DND-41 (cell line): Measurements from ENCODE around the gene ODAD4.

Source experiments
- CTCF ChIP-seq: IDR thresholded peaks from 2 replicates; pipeline ENCODE4 v1.5.1; 2012; ENCODE audit warnings: borderline replicate concordance, low read length, moderate library complexity, mild to moderate bottlenecking; ENCODE audit not compliant: poor library complexity, severe bottlenecking; ENCODE audit errors: extremely low read depth
- EZH2 ChIP-seq: IDR thresholded peaks from 3 replicates; pipeline ENCODE4 v1.6.1; 2012; ENCODE audit warnings: borderline replicate concordance, low read depth, mild to moderate bottlenecking, moderate library complexity, low read length, inconsistent platforms; ENCODE audit not compliant: severe bottlenecking

- TF ChIP-seq CTCF, result no peak
- no peak for TF ChIP-seq EZH2
Measured at GRCh38 chr17:42005166-42005565, 74.7 kb downstream of the ODAD4 start.
